NK-92 (cell line): ENCODE data around the gene ZER1.
"Not testable (repeated sequence)": the region's sequence is repeated elsewhere in the genome, so short reads cannot be mapped to it uniquely, and the experiment has no call there.

Source experiments
- DNase-seq: peaks from one replicate; lab custom pipeline; 2025; ENCODE audit not compliant: unreplicated experiment; lab: John Stamatoyannopoulos, UW

Gene ZER1

GRCh38 chr9:128696923-128697707 lies 74.6 kb downstream of the ZER1 start:
- DNase-seq = no peak

DNA sequence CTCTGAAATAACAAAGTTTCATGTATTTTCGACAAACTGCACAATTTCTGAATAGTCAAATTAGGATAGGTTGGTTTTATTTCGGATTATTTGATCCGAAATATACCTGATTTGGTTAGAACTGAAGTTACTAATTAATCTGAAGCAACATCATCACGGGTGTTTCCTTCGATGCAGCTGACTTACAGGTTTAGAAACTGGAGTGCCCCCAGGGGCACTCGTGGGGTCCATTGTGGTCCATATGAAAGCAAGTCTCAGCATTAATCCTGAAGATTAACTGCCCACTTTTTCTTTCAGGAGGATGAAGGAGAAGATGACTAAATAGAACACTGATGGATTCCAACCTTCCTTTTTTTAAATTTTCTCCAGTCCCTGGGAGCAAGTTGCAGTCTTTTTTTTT lies 77.4 kb downstream of the ZER1 start:
- no peak for DNase-seq

DNA sequence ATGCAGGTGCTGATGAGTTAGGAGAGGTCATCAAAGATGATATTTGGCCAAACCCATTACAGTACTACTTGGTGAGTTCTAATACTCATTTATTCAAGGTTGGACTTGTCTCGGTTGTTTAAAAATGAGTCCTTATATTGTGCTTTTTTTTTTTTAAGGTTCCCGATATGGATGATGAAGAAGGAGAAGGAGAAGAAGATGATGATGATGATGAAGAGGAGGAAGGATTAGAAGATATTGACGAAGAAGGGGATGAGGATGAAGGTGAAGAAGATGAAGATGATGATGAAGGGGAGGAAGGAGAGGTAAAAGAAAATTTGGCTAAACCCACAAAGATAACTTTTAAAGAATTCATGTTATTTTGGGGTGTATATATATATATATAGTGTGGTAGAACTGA lies 78.0 kb downstream of the ZER1 start:
- not testable (repeated sequence) for DNase-seq

- DNase-seq = no peak
Measured at GRCh38 chr9:128690684-128691034, 81.1 kb downstream of the ZER1 start.

DNA sequence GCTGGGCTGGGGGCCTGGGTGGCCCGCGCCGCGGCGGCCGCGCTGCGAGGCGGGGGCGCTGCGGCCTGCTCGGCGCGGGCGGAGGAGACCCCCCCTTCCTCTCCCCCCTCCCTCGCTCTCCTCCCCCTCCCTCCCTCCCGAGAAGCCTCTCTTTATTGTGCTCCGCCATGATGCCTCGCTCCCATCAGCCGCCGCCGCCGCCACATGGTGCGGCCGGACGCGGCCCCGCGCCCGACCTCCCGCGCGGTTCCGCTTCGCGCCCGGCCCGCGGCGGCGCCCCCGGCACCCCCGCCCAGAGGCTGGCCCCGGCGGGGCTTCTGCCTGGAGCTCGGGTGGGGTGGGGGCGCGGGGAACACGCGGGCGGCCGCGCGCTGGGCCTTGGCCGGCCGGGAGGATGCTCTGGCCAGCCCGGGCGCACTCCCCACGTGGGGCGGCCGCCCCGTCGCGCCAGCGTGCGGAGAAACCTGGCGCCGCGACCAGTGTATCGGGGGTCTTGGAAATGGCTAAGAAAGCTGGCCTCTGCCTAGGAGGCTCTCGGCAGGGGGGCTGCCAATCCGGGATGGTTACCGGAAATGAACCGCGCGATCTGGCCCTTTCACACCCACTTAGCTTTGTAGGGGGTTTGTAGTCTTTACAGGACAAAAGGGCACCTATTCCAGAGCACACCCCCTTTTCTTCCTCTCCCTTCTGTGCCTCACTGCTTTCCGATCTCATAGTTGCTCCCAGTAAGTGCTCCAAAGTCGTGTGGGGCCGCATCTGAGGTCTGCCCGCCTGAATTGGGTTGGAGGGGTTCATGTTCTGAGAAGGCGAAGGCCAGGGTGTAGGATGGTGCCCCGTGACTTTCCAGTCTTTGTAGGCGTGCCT lies 81.7 kb downstream of the ZER1 start:
- no peak for DNase-seq

DNA sequence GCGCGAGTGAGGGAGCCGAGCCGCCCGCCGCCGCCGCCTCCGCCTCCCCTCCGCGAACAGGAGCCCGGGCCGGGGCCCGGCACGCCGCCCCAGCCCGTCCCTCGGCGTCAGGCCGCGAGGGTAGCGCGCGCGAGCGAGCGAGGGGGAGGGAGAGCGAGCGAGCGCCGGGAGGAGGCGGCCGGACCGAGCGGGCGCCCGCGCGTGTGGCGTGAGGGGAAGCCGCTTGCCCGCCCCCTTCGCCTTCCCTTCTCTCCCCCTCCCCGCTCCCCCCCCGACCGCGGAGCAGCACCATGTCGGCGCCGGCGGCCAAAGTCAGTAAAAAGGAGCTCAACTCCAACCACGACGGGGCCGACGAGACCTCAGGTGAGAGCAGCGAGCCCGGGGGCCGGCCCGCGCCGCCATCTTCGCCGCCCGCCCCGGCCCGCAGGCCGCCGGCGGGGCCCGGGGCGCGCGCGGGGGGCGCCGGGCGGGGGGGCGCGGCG lies 82.4 kb downstream of the ZER1 start:
- DNase-seq = no peak

- DNase-seq = no peak
Measured at GRCh38 chr9:128688501-128689292, 83.0 kb downstream of the ZER1 start, which contains the start of gene SET. SET (plus strand) TSS chr9:128689222; CDS start chr9:128689583, 361 bp downstream.

GRCh38 chr9:128687453-128687852 lies 84.3 kb downstream of the ZER1 start:
- no peak for DNase-seq

GRCh38 chr9:128685636-128686489 lies 85.9 kb downstream of the ZER1 start:
- DNase-seq = no peak

DNA sequence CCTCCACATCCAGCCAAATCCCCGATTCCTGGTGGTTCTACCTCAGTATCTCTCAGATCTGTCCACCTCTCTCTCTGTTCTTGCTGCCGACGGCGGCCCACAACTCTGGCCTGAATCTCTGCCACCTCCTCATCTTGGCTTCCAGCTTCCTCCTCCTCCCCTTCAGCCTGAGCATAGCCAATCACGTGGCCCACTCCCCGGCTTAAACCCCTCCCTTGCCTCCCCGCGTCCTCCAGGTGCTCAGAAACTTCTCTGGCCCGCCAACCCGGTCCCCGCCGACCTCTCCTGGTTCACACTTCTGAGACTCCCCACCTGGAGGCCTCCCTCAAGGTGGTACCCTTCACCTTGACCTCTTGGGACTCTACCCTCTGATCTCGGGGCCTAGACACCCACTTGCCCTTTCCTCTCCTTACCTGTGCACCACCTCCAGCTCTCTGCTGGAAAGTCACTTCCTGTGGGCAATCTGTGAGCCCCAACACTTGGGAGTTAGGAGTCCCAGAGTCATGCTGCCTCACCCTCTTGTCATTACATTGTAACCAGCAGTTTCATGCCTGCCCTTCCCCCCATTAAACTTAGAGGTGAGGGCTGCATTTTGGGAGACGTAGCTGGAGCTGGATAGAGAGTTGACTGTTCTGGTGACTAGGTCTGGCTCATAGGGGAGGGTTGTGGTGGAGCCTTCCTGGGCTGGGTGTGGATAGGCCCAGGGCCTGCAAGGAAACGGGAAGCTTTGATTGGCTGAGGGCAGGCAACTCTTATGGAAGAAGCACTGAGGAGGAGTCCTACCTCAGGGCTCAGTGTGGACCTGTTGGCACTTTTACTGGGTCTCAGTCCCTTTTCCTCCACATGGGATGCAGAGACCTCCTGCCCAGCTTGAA lies 87.2 kb downstream of the ZER1 start:
- DNase-seq = no peak

DNA sequence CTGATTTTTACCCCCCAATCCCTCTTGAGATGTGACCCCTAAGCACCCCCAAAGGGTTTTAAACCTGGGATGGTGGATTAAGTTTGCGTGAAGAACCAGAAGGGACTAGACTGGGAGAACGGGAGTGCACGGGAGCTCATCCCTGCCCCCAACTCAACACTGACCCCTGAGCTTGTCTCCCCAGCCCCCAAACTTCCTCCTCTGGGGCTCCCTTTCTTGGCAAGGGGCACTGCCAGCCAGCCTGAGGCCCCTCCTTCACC lies 87.7 kb downstream of the ZER1 start:
- no peak for DNase-seq

DNA sequence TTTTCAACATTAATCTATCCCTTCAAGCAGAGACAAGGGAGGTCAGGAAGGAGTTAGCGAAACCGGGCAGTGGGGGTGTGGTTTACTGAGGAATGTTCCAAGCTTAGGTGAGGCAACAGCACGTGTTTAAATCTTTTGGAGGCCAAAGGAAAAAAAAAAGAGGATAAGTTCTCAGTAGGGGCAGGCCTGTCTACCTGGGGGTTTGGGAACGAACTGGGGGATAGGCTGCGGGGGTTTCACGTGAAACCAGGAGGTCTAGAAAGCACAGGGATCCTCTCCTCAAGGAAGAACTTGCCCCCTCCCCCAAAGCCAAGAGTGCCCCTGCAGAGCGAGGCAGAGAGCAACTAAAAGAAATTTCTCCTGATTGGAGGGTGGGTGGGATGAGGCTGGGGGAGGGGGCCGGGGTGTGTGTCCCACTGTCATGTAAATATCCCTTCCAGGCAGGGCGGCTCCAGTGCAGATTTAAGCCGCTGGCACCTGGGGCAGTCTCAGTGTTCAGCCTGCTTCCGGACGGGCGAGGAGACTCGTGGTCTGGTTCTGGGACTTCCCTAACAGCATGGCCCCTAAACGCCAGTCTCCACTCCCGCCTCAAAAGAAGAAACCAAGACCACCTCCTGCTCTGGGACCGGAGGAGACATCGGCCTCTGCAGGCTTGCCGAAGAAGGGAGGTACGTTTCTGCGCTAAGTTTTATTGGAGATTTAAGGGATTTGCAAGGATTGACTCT lies 88.2 kb downstream of the ZER1 start:
- DNase-seq = no peak
